ENCODE results near the gene GLYR1. TPM values are rescaled to one million over a fixed set of nuclear protein-coding genes. Genes with fewer than 3 reads are reported as not detected.

GLYR1 gene
- total and polyA plus RNA-seq, 2 of the 4 experiments (the other 2 are of a cell fraction): 26.0 to 54.2 TPM

DNA sequence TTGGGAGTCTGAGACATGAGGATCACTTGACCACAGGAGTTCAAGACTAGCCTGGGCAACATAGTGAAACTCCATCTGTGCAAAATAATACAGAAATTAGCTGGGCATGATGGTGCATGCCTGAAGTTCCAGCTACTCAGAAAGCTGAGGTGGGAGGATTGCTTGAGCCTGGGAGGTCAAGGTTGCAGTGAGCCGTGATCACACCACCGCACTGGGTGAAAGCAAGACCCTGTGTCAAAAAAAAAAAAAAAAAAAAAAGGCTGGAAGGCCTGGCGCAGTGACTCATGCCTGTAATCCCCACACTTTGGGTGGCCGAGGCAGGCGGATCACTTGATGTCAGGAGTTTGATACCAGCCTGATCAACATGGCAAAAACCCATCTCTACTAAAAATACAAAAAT is 8.3 kb upstream of the GLYR1 start:
- Histone ChIP-seq H2AK9ac (replicated peaks; ENCODE audit: low read depth, low read length, poor library complexity) (no peak overlapping the region), H3K27me3 (ENCODE audit: control insufficient read depth, insufficient read depth, low read length) (no peaks in the 10 kb centered on the region), H3K9ac (ENCODE audit: low read depth, low read length) (no peak overlapping the region), H2AFZ (replicated peaks; ENCODE audit: low read length, poor library complexity) (no peak overlapping the region), H3K18ac (ENCODE audit: low read depth, low read length) (no peak overlapping the region), H3K56ac (ENCODE audit: extremely low read depth, insufficient read depth, low read length) (no peak overlapping the region), H4K20me1 (ENCODE audit: insufficient read depth, low read length) (peaks cover 23% of the 10 kb centered on the region), H4K5ac (ENCODE audit: low read depth, low read length) (no peak overlapping the region), H3K79me1 (ENCODE audit: low read depth in 1 of 2, low read length in 2 of 2) (peaks cover 21 to 65% of the 10 kb centered on the region in 2 experiments), H3K23ac (ENCODE audit: low read depth, low read length) (no peak overlapping the region), H3K4me3 (ENCODE audit: insufficient read depth, low read depth, low read length) (no peak overlapping the region), H4K91ac (ENCODE audit: insufficient read depth, low read depth, low read length) (no peak overlapping the region), H3K9me3 (ENCODE audit: control insufficient read depth, insufficient read depth, low read length) (no peaks in the 10 kb centered on the region), H3K36me3 (ENCODE audit: control insufficient read depth, insufficient read depth, low read length) (peaks cover 42% of the 10 kb centered on the region), H3K4me1 (ENCODE audit: control insufficient read depth, insufficient read depth, low read length) (peaks cover 4% of the 10 kb centered on the region), H3K27ac (ENCODE audit: insufficient read depth, low read length) (no peak overlapping the region), H2BK15ac (ENCODE audit: low read depth, low read length) (no peak overlapping the region), H3K4me2 (ENCODE audit: low read depth, low read length) (no peak overlapping the region), H2BK20ac (ENCODE audit: low read depth, low read length) (no peak overlapping the region), H3K9me1 (ENCODE audit: insufficient read depth, low read length) (peaks cover 4% of the 10 kb centered on the region; the same call in 1 of the 2 replicates), H3K4ac (ENCODE audit: low read depth, low read length) (no peak overlapping the region), H2AK5ac (ENCODE audit: low read depth, low read length) (no peak overlapping the region), H4K8ac (ENCODE audit: low read depth in 2 of 2, low read length in 2 of 2) (no peak overlapping the region), H3K14ac (replicated peaks; ENCODE audit: low read depth, low read length) (no peak overlapping the region), H2BK120ac (ENCODE audit: low read depth, low read length) (no peak overlapping the region), H2BK5ac (ENCODE audit: low read depth, low read length, poor library complexity, severe bottlenecking) (no peak overlapping the region)
- ChIA-PET POLR2A (ENCODE audit: unreplicated experiment) (no interaction called here), CTCF (no interaction called here)
- no CpG with 5 or more reads among the region's 5 CpGs for WGBS, 2 experiments (ENCODE audit: extremely low coverage in 2 of 2, insufficient read length in 1 of 2)
- BruUV-seq (replicated peaks): no TSS peak
- intact Hi-C loops (cut with micrococcal nuclease) (no loop called here), dilution Hi-C loops (cut with HindIII; ENCODE audit: low sequenced_read_pairs, unreplicated experiment) (no loop called here), in situ Hi-C loops (cut with MboI; ENCODE audit: low sequenced_read_pairs) (no loop called here)
- TF ChIP-seq MAZ (IDR thresholded peaks at IDR 0.05; ENCODE audit: borderline replicate concordance, low read depth, low read length) (no peak), SMC3 (IDR thresholded peaks at IDR 0.05; ENCODE audit: low read depth, low read length) (no peak), POLR2A (IDR thresholded peaks at IDR 0.05; ENCODE audit: low read depth, low read length) (no peak), MXI1 (IDR thresholded peaks at IDR 0.05; ENCODE audit: borderline replicate concordance, low read depth, low read length) (no peak), CHD1 (IDR thresholded peaks at IDR 0.05; ENCODE audit: low read depth, low read length) (no peak), RAD21 (IDR thresholded peaks at IDR 0.05; ENCODE audit: low read length) (no peak), CEBPB (IDR thresholded peaks at IDR 0.05; ENCODE audit: low read depth, low read length) (no peak), RFX5 (IDR thresholded peaks at IDR 0.05; ENCODE audit: low read depth, low read length) (no peak), RCOR1 (IDR thresholded peaks at IDR 0.05; ENCODE audit: insufficient replicate concordance, low read length) (no peak), MAFK (IDR thresholded peaks at IDR 0.05; ENCODE audit: low read depth, low read length) (no peak), FOS (IDR thresholded peaks at IDR 0.05; ENCODE audit: low read depth, low read length) (no peak)
- TF ChIP-seq, protein P1, sequence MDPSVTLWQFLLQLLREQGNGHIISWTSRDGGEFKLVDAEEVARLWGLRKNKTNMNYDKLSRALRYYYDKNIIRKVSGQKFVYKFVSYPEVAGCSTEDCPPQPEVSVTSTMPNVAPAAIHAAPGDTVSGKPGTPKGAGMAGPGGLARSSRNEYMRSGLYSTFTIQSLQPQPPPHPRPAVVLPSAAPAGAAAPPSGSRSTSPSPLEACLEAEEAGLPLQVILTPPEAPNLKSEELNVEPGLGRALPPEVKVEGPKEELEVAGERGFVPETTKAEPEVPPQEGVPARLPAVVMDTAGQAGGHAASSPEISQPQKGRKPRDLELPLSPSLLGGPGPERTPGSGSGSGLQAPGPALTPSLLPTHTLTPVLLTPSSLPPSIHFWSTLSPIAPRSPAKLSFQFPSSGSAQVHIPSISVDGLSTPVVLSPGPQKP (IDR thresholded peaks at IDR 0.05; ENCODE audit: borderline replicate concordance, low read depth, low read length): no peak
- TF ChIP-seq, protein P2, sequence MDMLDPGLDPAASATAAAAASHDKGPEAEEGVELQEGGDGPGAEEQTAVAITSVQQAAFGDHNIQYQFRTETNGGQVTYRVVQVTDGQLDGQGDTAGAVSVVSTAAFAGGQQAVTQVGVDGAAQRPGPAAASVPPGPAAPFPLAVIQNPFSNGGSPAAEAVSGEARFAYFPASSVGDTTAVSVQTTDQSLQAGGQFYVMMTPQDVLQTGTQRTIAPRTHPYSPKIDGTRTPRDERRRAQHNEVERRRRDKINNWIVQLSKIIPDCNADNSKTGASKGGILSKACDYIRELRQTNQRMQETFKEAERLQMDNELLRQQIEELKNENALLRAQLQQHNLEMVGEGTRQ (IDR thresholded peaks at IDR 0.05; ENCODE audit: low read depth, low read length): no peak
- TF ChIP-seq, protein P3, sequence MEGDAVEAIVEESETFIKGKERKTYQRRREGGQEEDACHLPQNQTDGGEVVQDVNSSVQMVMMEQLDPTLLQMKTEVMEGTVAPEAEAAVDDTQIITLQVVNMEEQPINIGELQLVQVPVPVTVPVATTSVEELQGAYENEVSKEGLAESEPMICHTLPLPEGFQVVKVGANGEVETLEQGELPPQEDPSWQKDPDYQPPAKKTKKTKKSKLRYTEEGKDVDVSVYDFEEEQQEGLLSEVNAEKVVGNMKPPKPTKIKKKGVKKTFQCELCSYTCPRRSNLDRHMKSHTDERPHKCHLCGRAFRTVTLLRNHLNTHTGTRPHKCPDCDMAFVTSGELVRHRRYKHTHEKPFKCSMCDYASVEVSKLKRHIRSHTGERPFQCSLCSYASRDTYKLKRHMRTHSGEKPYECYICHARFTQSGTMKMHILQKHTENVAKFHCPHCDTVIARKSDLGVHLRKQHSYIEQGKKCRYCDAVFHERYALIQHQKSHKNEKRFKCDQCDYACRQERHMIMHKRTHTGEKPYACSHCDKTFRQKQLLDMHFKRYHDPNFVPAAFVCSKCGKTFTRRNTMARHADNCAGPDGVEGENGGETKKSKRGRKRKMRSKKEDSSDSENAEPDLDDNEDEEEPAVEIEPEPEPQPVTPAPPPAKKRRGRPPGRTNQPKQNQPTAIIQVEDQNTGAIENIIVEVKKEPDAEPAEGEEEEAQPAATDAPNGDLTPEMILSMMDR (conservative IDR thresholded peaks at IDR 0.05; ENCODE audit: low read depth, low read length): no peak
- DNase-seq (no peak), ATAC-seq (ENCODE audit: low read depth) (no peak)
